Keratinocyte (primary cell): ENCODE measurements around the gene DCLRE1C. TPM values are rescaled to one million over a fixed set of nuclear protein-coding genes. Genes with fewer than 3 reads are reported as not detected.

Experiments
- DNase-seq: peaks from one replicate; pipeline ENCODE4 v3.0.0-alpha.2; 2011; ENCODE audit warnings: low read depth, missing footprints, low spot score
- FAIRE-seq: peaks from 2 replicates; lab custom pipeline; 2011; peaks lifted over from hg19 to GRCh38; lab: Jason Lieb, UNC
- H2AFZ ChIP-seq: 2 replicates; pipeline ENCODE4 v1.6.0; 2012; ENCODE audit warnings: low read length, control low read depth, inconsistent platforms; ENCODE audit not compliant: control insufficient read depth
- H3K27ac ChIP-seq: 2 replicates; pipeline ENCODE4 v1.5.1; 2011; ENCODE audit warnings: low read length; ENCODE audit not compliant: control insufficient read depth, insufficient read depth
- H3K27me3 ChIP-seq: 3 replicates; pipeline ENCODE4 v1.6.0; 2011; ENCODE audit warnings: low read length; ENCODE audit not compliant: control insufficient read depth, insufficient read depth; ENCODE audit errors: extremely low read depth
- H3K36me3 ChIP-seq, 2 experiments: 2 replicates in 1 of 2; 3 replicates in 1 of 2; pipeline ENCODE4 v1.5.1; 2011; ENCODE audit warnings: low read length in 2 of 2, mild to moderate bottlenecking in 1 of 2; ENCODE audit not compliant: control insufficient read depth in 2 of 2, insufficient read depth in 2 of 2; ENCODE audit errors: extremely low read depth in 1 of 2
- H3K4me1 ChIP-seq: 3 replicates; pipeline ENCODE4 v1.5.1; 2011; ENCODE audit warnings: low read length; ENCODE audit not compliant: control insufficient read depth, insufficient read depth; ENCODE audit errors: extremely low read depth
- H3K4me2 ChIP-seq: 3 replicates; pipeline ENCODE4 v1.6.0; 2011; ENCODE audit warnings: low read depth, low read length; ENCODE audit not compliant: control insufficient read depth, insufficient read depth; ENCODE audit errors: extremely low read depth
- H3K4me3 ChIP-seq, 3 experiments: fragments of 200-600 bp in 1 of 3; sonication (generic) in 1 of 3; 2 replicates in 2 of 3; 3 replicates in 1 of 3; pipeline ENCODE4 v1.5.1; 2011 to 2016; ENCODE audit warnings: low read length in 3 of 3, mild to moderate bottlenecking in 3 of 3, control low read depth in 2 of 3, inconsistent platforms in 1 of 3, low read depth in 1 of 3, mixed read lengths in 1 of 3, mixed run types in 1 of 3, moderate library complexity in 1 of 3; ENCODE audit not compliant: control insufficient read depth in 2 of 3, insufficient read depth in 2 of 3; ENCODE audit errors: extremely low read depth in 1 of 3
- H3K79me2 ChIP-seq: 2 replicates; pipeline ENCODE4 v1.6.0; 2012; ENCODE audit warnings: low read length; ENCODE audit not compliant: control insufficient read depth, insufficient read depth
- H3K9ac ChIP-seq: 3 replicates; pipeline ENCODE4 v1.6.0; 2011; ENCODE audit warnings: low read length; ENCODE audit not compliant: control insufficient read depth, insufficient read depth; ENCODE audit errors: extremely low read depth
- H3K9me1 ChIP-seq: 3 replicates; pipeline ENCODE4 v1.6.0; 2011; ENCODE audit warnings: low read length; ENCODE audit not compliant: control insufficient read depth, insufficient read depth; ENCODE audit errors: extremely low read depth
- H3K9me3 ChIP-seq: 2 replicates; pipeline ENCODE4 v1.5.1; 2012; ENCODE audit warnings: low read depth, low read length; ENCODE audit not compliant: control insufficient read depth
- H4K20me1 ChIP-seq: 3 replicates; pipeline ENCODE4 v1.6.0; 2011; ENCODE audit warnings: low read length; ENCODE audit not compliant: control insufficient read depth, insufficient read depth; ENCODE audit errors: extremely low read depth
- EZH2 ChIP-seq: IDR thresholded peaks from one replicate; pipeline ENCODE4 v1.6.1; 2012; ENCODE audit warnings: inconsistent platforms, mild to moderate bottlenecking, low read length, moderate library complexity
- dilution Hi-C: fragments of 300-500 bp; cut with MboI; formaldehyde crosslinking; loops from one replicate; pipeline ENCODE4 v1.7.0; 2020; ENCODE audit warnings: low sequenced_read_pairs; ENCODE audit not compliant: extremely low pct_ligation_motif_present
- polyA plus RNA-seq, 5 experiments: library from polyadenylated mRNA; depleted of rRNA in 3 of 5; stranded (reverse) in 3 of 5; stranded (forward) in 1 of 5; unstranded in 1 of 5; fragments of >200 nt; gene quantifications; 1 replicate in 1 of 5; 2 replicates in 3 of 5; 3 replicates in 1 of 5; pipeline versions ENCODE4 v1.2.1 to v1.2.3, GENCODE V29; 2011 to 2012; ENCODE audit warnings: missing spikeins in 2 of 5, low read depth in 1 of 5, low replicate concordance in 1 of 5
- TF ChIP-seq, protein P1 (sequence below), 3 experiments: IDR thresholded peaks in 1 of 3; conservative IDR thresholded peaks in 1 of 3; optimal IDR thresholded peaks in 1 of 3; 2 replicates in 2 of 3; 3 replicates in 1 of 3; pipeline versions ENCODE3 to v1.5.1; 2011; ENCODE audit warnings: low read length in 3 of 3, mild to moderate bottlenecking in 3 of 3, moderate library complexity in 2 of 3, control low read depth in 1 of 3, inconsistent platforms in 1 of 3; ENCODE audit not compliant: insufficient read depth in 2 of 3; ENCODE audit errors: extremely low read depth in 1 of 3

The DCLRE1C gene
- polyA plus RNA-seq, 1 donor (not counting 4 experiments of a cell fraction or from before 2014, with no cell fraction given) = 9.1 TPM

DNA sequence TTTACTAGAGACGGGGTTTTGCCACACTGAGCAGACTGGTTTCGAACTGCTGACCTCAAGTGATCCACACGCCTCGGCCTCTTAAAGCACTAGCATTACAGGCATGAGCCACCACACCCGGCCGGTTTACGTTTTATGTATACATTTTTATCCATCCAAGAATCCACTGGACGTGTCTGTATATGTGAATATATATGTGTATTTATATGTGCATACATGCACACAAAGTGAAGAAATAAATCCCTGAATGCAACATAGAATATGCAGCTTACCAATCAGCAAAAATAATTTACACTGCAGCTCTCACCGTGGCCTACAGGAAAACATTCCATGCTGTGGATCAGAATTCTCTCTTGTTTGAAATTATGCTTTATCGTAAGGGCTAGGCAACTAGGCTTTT is 23.3 kb downstream of the DCLRE1C start:
- H3K4me2 ChIP-seq = no peak overlapping the region
- TF ChIP-seq, protein P1, sequence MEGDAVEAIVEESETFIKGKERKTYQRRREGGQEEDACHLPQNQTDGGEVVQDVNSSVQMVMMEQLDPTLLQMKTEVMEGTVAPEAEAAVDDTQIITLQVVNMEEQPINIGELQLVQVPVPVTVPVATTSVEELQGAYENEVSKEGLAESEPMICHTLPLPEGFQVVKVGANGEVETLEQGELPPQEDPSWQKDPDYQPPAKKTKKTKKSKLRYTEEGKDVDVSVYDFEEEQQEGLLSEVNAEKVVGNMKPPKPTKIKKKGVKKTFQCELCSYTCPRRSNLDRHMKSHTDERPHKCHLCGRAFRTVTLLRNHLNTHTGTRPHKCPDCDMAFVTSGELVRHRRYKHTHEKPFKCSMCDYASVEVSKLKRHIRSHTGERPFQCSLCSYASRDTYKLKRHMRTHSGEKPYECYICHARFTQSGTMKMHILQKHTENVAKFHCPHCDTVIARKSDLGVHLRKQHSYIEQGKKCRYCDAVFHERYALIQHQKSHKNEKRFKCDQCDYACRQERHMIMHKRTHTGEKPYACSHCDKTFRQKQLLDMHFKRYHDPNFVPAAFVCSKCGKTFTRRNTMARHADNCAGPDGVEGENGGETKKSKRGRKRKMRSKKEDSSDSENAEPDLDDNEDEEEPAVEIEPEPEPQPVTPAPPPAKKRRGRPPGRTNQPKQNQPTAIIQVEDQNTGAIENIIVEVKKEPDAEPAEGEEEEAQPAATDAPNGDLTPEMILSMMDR (optimal IDR thresholded peaks at IDR 0.05 in 1 of 3, IDR thresholded peaks at IDR 0.05 in 1 of 3, conservative IDR thresholded peaks at IDR 0.05 in 1 of 3; ENCODE audit: extremely low read depth in 1 of 3, insufficient read depth in 2 of 3, low read length in 3 of 3) = no peak
- TF ChIP-seq EZH2 = no peak
- no peak overlapping the region for H2AFZ ChIP-seq
- H3K4me1 ChIP-seq = no peaks in the 10 kb centered on the region
- dilution Hi-C loops = no loop called here
- H3K9ac ChIP-seq = no peak overlapping the region
- DNase-seq (no peak), FAIRE-seq (no peak)
- H3K4me3 ChIP-seq = no peak overlapping the region
- no peaks in the 10 kb centered on the region for H3K9me3 ChIP-seq
- no peaks in the 10 kb centered on the region for H3K79me2 ChIP-seq
- peaks cover 12 to 15% of the 10 kb centered on the region in 2 experiments for H3K36me3 ChIP-seq
- H3K27ac ChIP-seq = no peak overlapping the region
- H3K27me3 ChIP-seq = no peaks in the 10 kb centered on the region
- no peaks in the 10 kb centered on the region for H4K20me1 ChIP-seq
- H3K9me1 ChIP-seq = no peaks in the 10 kb centered on the region

- Histone ChIP-seq H3K27ac (no peak overlapping the region), H3K4me3 (no peak overlapping the region), H3K27me3 (no peaks in the 10 kb centered on the region), H3K9ac (no peak overlapping the region), H3K9me1 (no peaks in the 10 kb centered on the region), H3K4me2 (no peak overlapping the region), H3K79me2 (no peaks in the 10 kb centered on the region), H3K4me1 (no peaks in the 10 kb centered on the region), H2AFZ (no peak overlapping the region), H3K36me3 (peaks cover 10 to 17% of the 10 kb centered on the region in 2 experiments), H4K20me1 (no peaks in the 10 kb centered on the region), H3K9me3 (no peaks in the 10 kb centered on the region)
- dilution Hi-C loops = no loop called here
- TF ChIP-seq, protein P1 (optimal IDR thresholded peaks at IDR 0.05 in 1 of 3, IDR thresholded peaks at IDR 0.05 in 1 of 3, conservative IDR thresholded peaks at IDR 0.05 in 1 of 3; ENCODE audit: extremely low read depth in 1 of 3, insufficient read depth in 2 of 3, low read length in 3 of 3) = no peak
- TF ChIP-seq EZH2 = no peak
- no peak for DNase-seq
- FAIRE-seq = no peak
Observed at GRCh38 chr10:14926722-14927416, 27.0 kb downstream of the DCLRE1C start.
